ENCODE data around the gene IFNA16.

DNA sequence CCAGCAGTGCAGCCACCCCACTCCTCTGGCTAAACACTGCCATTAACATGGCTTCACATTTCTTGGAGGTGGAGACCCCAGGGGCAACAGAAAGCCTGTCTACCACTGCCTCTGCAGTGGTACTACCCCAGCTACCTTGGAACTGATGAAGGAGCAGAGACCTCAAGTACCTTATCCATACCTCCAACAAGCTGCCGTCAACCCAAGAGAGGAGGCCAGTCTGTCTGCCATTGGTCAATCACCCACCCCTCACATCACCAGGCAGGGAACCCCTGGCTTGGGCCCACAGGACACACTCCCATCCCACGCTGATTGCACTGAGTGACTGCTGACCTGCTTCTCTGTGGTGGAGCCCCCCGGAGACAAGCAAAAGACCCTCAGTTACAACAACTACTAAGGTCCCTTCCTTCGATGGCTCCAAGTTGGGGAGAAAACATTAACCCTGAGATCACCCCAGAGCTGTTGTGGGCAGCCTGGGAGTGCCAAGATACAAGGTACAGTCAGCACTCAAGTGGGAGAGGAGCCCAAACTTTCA is 17.1 kb upstream of the IFNA16 start:
- TF ChIP-seq, protein P1, sequence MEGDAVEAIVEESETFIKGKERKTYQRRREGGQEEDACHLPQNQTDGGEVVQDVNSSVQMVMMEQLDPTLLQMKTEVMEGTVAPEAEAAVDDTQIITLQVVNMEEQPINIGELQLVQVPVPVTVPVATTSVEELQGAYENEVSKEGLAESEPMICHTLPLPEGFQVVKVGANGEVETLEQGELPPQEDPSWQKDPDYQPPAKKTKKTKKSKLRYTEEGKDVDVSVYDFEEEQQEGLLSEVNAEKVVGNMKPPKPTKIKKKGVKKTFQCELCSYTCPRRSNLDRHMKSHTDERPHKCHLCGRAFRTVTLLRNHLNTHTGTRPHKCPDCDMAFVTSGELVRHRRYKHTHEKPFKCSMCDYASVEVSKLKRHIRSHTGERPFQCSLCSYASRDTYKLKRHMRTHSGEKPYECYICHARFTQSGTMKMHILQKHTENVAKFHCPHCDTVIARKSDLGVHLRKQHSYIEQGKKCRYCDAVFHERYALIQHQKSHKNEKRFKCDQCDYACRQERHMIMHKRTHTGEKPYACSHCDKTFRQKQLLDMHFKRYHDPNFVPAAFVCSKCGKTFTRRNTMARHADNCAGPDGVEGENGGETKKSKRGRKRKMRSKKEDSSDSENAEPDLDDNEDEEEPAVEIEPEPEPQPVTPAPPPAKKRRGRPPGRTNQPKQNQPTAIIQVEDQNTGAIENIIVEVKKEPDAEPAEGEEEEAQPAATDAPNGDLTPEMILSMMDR (IDR thresholded peaks at IDR 0.05) = no peak
- TF ChIP-seq POLR2A (IDR thresholded peaks at IDR 0.05) = no peak
